ENCODE results near the gene CARD9. TPM values are rescaled to one million over a fixed set of nuclear protein-coding genes. Genes with fewer than 3 reads are reported as not detected.

Gene CARD9
- total and polyA plus RNA-seq, 2 of the 8 experiments (the other 6 are each of a cell fraction or from before 2014, with no cell fraction given): 0.15 to 1.1 TPM

DNA sequence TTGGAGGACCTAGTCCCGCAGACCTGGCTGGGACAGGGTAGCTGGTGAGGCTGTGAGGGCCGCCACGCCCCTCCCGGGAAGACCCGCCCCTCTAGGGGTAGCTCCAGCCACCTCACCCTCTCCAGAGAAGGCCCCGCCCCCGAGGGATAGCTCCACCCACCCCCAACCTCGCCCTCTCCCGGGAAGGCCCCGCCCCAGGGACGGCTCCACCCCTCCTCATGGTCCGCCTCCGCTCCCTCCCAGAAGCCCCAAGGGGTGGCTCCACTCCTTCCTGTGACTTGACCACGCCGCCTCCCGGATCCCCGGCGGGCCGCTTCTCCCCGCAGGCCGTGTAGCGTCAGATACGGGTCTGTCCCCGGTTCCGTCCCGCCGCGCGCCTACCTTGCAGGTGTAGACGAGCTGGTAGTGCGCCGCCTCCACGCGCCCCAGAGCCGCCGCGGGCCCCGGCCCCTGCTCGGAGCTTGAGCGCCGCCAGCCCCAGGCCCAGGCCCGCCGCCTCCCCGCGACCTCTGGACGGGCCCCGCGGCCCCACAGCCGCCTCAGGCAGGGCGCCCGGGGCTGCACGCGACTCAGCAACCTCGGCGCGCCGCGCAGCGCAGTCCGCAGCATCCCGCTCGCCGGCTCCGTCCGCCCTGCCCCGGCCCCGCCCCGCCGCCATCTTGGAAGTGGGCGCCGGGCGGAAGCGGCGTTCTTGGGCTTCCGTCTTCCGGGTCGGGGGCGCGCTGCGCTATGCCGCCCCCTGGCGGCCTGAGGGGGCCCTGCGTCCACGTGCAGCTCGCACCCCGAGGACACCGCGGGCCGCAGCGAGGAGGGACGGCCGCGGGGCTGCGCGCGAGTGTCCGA, 10.1 kb downstream of the CARD9 start, which contains the start of gene DNLZ (continued):
- TF ChIP-seq SP4 (IDR thresholded peaks at IDR 0.05; ENCODE audit: low read length): no peak
- peak; percentile 76 for TF ChIP-seq POLR2AphosphoS5 (IDR thresholded peaks at IDR 0.05; ENCODE audit: low read depth, low read length)
- TF ChIP-seq CBX8 (IDR thresholded peaks at IDR 0.05; ENCODE audit: borderline replicate concordance, low read depth, low read length): no peak
- TF ChIP-seq RBBP5 (IDR thresholded peaks at IDR 0.05; ENCODE audit: borderline replicate concordance, low read depth, low read length): no peak; the same call in 1 of the 2 replicates
- TF ChIP-seq, protein P1, sequence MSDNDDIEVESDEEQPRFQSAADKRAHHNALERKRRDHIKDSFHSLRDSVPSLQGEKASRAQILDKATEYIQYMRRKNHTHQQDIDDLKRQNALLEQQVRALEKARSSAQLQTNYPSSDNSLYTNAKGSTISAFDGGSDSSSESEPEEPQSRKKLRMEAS (IDR thresholded peaks at IDR 0.05): peak; percentile 100
- no peak for TF ChIP-seq HDAC6 (IDR thresholded peaks at IDR 0.05; ENCODE audit: low read depth, low read length)
- TF ChIP-seq SRF (IDR thresholded peaks at IDR 0.05; ENCODE audit: low read depth, low read length): 0 out of 2 replicates have a peak, but pooled peaks have one; percentile 18
- TF ChIP-seq, protein P2, sequence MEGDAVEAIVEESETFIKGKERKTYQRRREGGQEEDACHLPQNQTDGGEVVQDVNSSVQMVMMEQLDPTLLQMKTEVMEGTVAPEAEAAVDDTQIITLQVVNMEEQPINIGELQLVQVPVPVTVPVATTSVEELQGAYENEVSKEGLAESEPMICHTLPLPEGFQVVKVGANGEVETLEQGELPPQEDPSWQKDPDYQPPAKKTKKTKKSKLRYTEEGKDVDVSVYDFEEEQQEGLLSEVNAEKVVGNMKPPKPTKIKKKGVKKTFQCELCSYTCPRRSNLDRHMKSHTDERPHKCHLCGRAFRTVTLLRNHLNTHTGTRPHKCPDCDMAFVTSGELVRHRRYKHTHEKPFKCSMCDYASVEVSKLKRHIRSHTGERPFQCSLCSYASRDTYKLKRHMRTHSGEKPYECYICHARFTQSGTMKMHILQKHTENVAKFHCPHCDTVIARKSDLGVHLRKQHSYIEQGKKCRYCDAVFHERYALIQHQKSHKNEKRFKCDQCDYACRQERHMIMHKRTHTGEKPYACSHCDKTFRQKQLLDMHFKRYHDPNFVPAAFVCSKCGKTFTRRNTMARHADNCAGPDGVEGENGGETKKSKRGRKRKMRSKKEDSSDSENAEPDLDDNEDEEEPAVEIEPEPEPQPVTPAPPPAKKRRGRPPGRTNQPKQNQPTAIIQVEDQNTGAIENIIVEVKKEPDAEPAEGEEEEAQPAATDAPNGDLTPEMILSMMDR (IDR thresholded peaks at IDR 0.05; ENCODE audit: control extremely low read depth in 1 of 3, insufficient read depth in 1 of 3, low read depth in 1 of 3, low read length in 3 of 3): peak in 2 of 3 experiments; percentile 87 to 95; a peak in 3 of 4 replicates
- TF ChIP-seq POLR2A (IDR thresholded peaks at IDR 0.05; ENCODE audit: control extremely low read depth in 1 of 2, low read depth in 2 of 2, low read length in 2 of 2): peak in 1 of 2 experiments; percentile 79; a peak in 2 of 3 replicates
- TF ChIP-seq KDM1A (IDR thresholded peaks at IDR 0.05; ENCODE audit: borderline replicate concordance, low read length): no peak
- TF ChIP-seq MAFK (IDR thresholded peaks at IDR 0.05; ENCODE audit: low read depth, low read length): no peak
- no peak for TF ChIP-seq CEBPB (IDR thresholded peaks at IDR 0.05; ENCODE audit: low read depth, low read length)
- no peak for TF ChIP-seq NANOG (IDR thresholded peaks at IDR 0.05; ENCODE audit: insufficient read depth, low read depth, low read length, poor library complexity, severe bottlenecking)
- TF ChIP-seq KDM5A (IDR thresholded peaks at IDR 0.05; ENCODE audit: low read length): no peak
- peak; percentile 43; the same call in 1 of the 2 replicates for TF ChIP-seq TBP (IDR thresholded peaks at IDR 0.05; ENCODE audit: low read depth, low read length)
- TF ChIP-seq CREB1 (IDR thresholded peaks at IDR 0.05): peak; percentile 51; the same call in 1 of the 2 replicates
- TF ChIP-seq RAD21 (IDR thresholded peaks at IDR 0.05 in 1 of 2, conservative IDR thresholded peaks at IDR 0.05 in 1 of 2; ENCODE audit: low read depth in 2 of 2, low read length in 2 of 2): peak; percentile 45 to 68
- TF ChIP-seq GTF2F1 (IDR thresholded peaks at IDR 0.05; ENCODE audit: borderline replicate concordance, low read depth, low read length): 0 out of 2 replicates have a peak, but pooled peaks have one; percentile 65
- peak; percentile 30; the same call in 1 of the 2 replicates for TF ChIP-seq SIX5 (IDR thresholded peaks at IDR 0.05; ENCODE audit: low read depth, low read length)
- TF ChIP-seq PHF8 (conservative IDR thresholded peaks at IDR 0.05; ENCODE audit: low read depth, low read length): peak; percentile 91
- no peak for TF ChIP-seq SUZ12 (IDR thresholded peaks at IDR 0.05; ENCODE audit: low read length)
